GM12878 (cell line): ENCODE data around the gene MYLK4. TPM values are rescaled to one million over a fixed set of nuclear protein-coding genes. Genes with fewer than 3 reads are reported as not detected.

Experiments used
- ATAC-seq: fragments of 200-7000 bp; cut with Tn5 transposase; 3 replicates; pipeline ENCODE4 v1.9.1; 2020; ENCODE audit warnings: mild to moderate bottlenecking, moderate library complexity
- BruUV-seq: library from RNA; stranded (reverse); fragments of 400-500 nt; replicated peaks from 2 replicates; lab custom pipeline; 2021; lab: Mats Ljungman, UMichigan
- CTCF ChIA-PET: fragments of 300-600 bp; sonication (Branson Sonifier 250); formaldehyde crosslinking; extraction: SDS; loops from one replicate; lab custom pipeline; 2021; ENCODE audit warnings: inconsistent platforms; lab: Yijun Ruan, JAX
- POLR2A ChIA-PET: fragments of 350-600 bp; formaldehyde crosslinking; extraction: SDS; loops from one replicate; lab custom pipeline; 2021; ENCODE audit warnings: inconsistent platforms; lab: Charles Lee
- RAD21 ChIA-PET: fragments of 300-600 bp; sonication (Branson Sonifier 250); formaldehyde crosslinking; loops from one replicate; lab custom pipeline; 2023; ENCODE audit warnings: antibody characterized with exemption; ENCODE audit not compliant: unreplicated experiment; lab: Charles Lee
- SMC1A ChIA-PET: fragments of 300-600 bp; sonication (Branson Sonifier 250); formaldehyde crosslinking; loops from one replicate; lab custom pipeline; 2023; ENCODE audit not compliant: unreplicated experiment, uncharacterized antibody; lab: Charles Lee
- DNase-seq: peaks from one replicate; pipeline ENCODE4 v3.0.0-alpha.2; 2011; ENCODE audit warnings: low read depth, low spot score
- FAIRE-seq: peaks from 3 replicates; lab custom pipeline; 2011; peaks lifted over from hg19 to GRCh38; lab: Jason Lieb, UNC
- H2AFZ ChIP-seq: 2 replicates; pipeline ENCODE4 v1.6.0; 2011; ENCODE audit warnings: low read depth, low read length, control low read depth; ENCODE audit not compliant: control insufficient read depth
- H3K27ac ChIP-seq: 2 replicates; pipeline ENCODE4 v1.5.1; 2011; ENCODE audit warnings: control low read depth; ENCODE audit not compliant: control insufficient read depth, insufficient read depth
- H3K27me3 ChIP-seq, 2 experiments: replicated peaks in 1 of 2; 2 replicates each; pipeline versions ENCODE4 v1.6.0 to v1.6.1; 2011; ENCODE audit warnings: low read length in 1 of 2; ENCODE audit not compliant: control insufficient read depth in 2 of 2, insufficient read depth in 2 of 2
- H3K36me3 ChIP-seq, 2 experiments: 2 replicates each; pipeline ENCODE4 v1.5.1; 2011; ENCODE audit warnings: low read length in 1 of 2; ENCODE audit not compliant: control insufficient read depth in 2 of 2, insufficient read depth in 2 of 2
- H3K4me1 ChIP-seq: 2 replicates; pipeline ENCODE4 v1.6.1; 2011; ENCODE audit warnings: mild to moderate bottlenecking, low read length, moderate library complexity, mixed read lengths; ENCODE audit not compliant: control insufficient read depth, insufficient read depth
- H3K4me2 ChIP-seq: 2 replicates; pipeline ENCODE4 v1.6.0; 2011; ENCODE audit warnings: control low read depth; ENCODE audit not compliant: control insufficient read depth, insufficient read depth
- H3K4me3 ChIP-seq: fragments of 200-600 bp; sonication (generic); 2 replicates; pipeline ENCODE4 v1.5.1; 2016
- H3K79me2 ChIP-seq: 2 replicates; pipeline ENCODE4 v1.6.0; 2011; ENCODE audit warnings: low read length; ENCODE audit not compliant: control insufficient read depth, insufficient read depth
- H3K9ac ChIP-seq: 2 replicates; pipeline ENCODE4 v1.8.0; 2011; ENCODE audit warnings: low read length, control low read depth, mixed read lengths; ENCODE audit not compliant: control insufficient read depth, insufficient read depth
- H3K9me3 ChIP-seq: replicated peaks from 3 replicates; pipeline ENCODE4 v1.5.1; 2011; ENCODE audit warnings: mild to moderate bottlenecking, low read length; ENCODE audit not compliant: control insufficient read depth, insufficient read depth
- H4K20me1 ChIP-seq: 2 replicates; pipeline ENCODE4 v1.6.0; 2011; ENCODE audit not compliant: control insufficient read depth, insufficient read depth
- EP300 ChIP-seq, 2 experiments: fragments of 150-350 bp in 1 of 2; IDR thresholded peaks; 2 replicates each; pipeline ENCODE4 v1.6.1; 2011 to 2012; ENCODE audit warnings: low read depth in 2 of 2, low read length in 2 of 2, borderline replicate concordance in 1 of 2, improper control_type of control experiment in 1 of 2, inconsistent platforms in 1 of 2; ENCODE audit not compliant: control insufficient read depth in 1 of 2
- FOS ChIP-seq: IDR thresholded peaks from 3 replicates; pipeline ENCODE4 v1.6.1; 2011; ENCODE audit warnings: borderline replicate concordance; ENCODE audit not compliant: insufficient read length; ENCODE audit errors: extremely low read depth
- HDAC6 ChIP-seq: fragments of 200-600 bp; sonication (generic); IDR thresholded peaks from one replicate; pipeline ENCODE4 v1.8.0; 2017; ENCODE audit warnings: antibody characterized with exemption; ENCODE audit not compliant: unreplicated experiment
- MXI1 ChIP-seq: fragments of 150-350 bp; IDR thresholded peaks from 2 replicates; pipeline ENCODE4 v1.6.1; 2011; ENCODE audit warnings: low read depth, mild to moderate bottlenecking, inconsistent platforms, low read length, improper control_type of control experiment
- NFXL1 ChIP-seq: fragments of 450-650 bp; IDR thresholded peaks from 2 replicates; pipeline ENCODE4 v1.6.1; 2017; ENCODE audit warnings: antibody characterized with exemption, mild to moderate bottlenecking, borderline replicate concordance
- NR2F1 ChIP-seq: fragments of 450-650 bp; conservative IDR thresholded peaks from 2 replicates; pipeline ENCODE4 v1.6.1; 2017; ENCODE audit warnings: mild to moderate bottlenecking
- POLR2A ChIP-seq: IDR thresholded peaks from 2 replicates; pipeline ENCODE4 v1.6.1; 2011; ENCODE audit warnings: low read depth, mild to moderate bottlenecking, low read length
- POU2F2 ChIP-seq: IDR thresholded peaks from 3 replicates; pipeline ENCODE4 v1.6.1; 2011; ENCODE audit warnings: low read depth, mild to moderate bottlenecking, low read length, borderline replicate concordance
- SMC3 ChIP-seq: IDR thresholded peaks from 2 replicates; pipeline ENCODE4 v1.6.1; 2011; ENCODE audit warnings: low read length, improper control_type of control experiment, borderline replicate concordance
- WGBS: methylation state at CpG from one replicate; pipeline ENCODE4 v1.1.6; 2016; ENCODE audit warnings: low lambda C conversion rate; ENCODE audit not compliant: insufficient replicate concordance, insufficient coverage; ENCODE audit errors: missing lambda C conversion rate; 5-methylcytosine and 5-hydroxymethylcytosine counted together
- in situ Hi-C: fragments of 300-500 bp; cut with MboI; formaldehyde crosslinking; loops from 9 replicates; pipeline ENCODE4 v1.14.3; 2018; ENCODE audit warnings: mixed read lengths
- intact Hi-C: fragments of 100-400 bp; cut with micrococcal nuclease; formaldehyde crosslinking; loops from one replicate; pipeline ENCODE4 v1.14.2; 2022; ENCODE audit not compliant: unreplicated experiment
- polyA plus RNA-seq, 11 experiments: library from polyadenylated mRNA; depleted of rRNA in 4 of 11; unstranded in 6 of 11; stranded (reverse) in 5 of 11; fragments of >200 nt; fragmentation: Nextera tagmentation in 4 of 11; fragmentation: Illumina TruSeq in 1 of 11; extraction: Ambion mirVana in 4 of 11; extraction: Trizol in 1 of 11; gene quantifications; 1 replicate in 1 of 11; 2 replicates in 10 of 11; pipeline versions ENCODE4 v1.2.1 to v1.2.3, GENCODE V29; 2011 to 2016; ENCODE audit warnings: inconsistent platforms in 2 of 11, missing spikeins in 2 of 11, low read depth in 1 of 11
- total RNA-seq, 4 experiments: library from RNA; depleted of rRNA in 3 of 4; stranded (reverse); fragments of >200 nt in 3 of 4; fragmentation: Illumina TruSeq in 1 of 4; extraction: Trizol in 1 of 4; gene quantifications; 2 replicates each; pipeline versions ENCODE4 v1.2.1 to v1.2.3, GENCODE V29; 2013 to 2021
- TF ChIP-seq, protein P1 (sequence below): fragments of 450-650 bp; formaldehyde crosslinking; IDR thresholded peaks from 2 replicates; pipeline ENCODE4 v1.4.0; 2020; ENCODE audit warnings: mild to moderate bottlenecking, moderate library complexity
- TF ChIP-seq, protein P2 (sequence below): fragments of 450-650 bp; IDR thresholded peaks from 2 replicates; pipeline ENCODE4 v1.6.1; 2017; ENCODE audit warnings: mild to moderate bottlenecking, low read depth, inconsistent platforms; ENCODE audit not compliant: poor library complexity, severe bottlenecking
- TF ChIP-seq, protein P3 (sequence below): fragments of 450-650 bp; IDR thresholded peaks from 2 replicates; pipeline ENCODE4 v1.6.1; 2017; ENCODE audit warnings: mild to moderate bottlenecking, moderate library complexity

Gene MYLK4
- total and polyA plus RNA-seq, 10 of the 15 experiments (the other 5 are each of a cell fraction or from before 2014, with no cell fraction given) = under 0.01 to 0.09 (median 0.05) TPM; not detected in 1

DNA sequence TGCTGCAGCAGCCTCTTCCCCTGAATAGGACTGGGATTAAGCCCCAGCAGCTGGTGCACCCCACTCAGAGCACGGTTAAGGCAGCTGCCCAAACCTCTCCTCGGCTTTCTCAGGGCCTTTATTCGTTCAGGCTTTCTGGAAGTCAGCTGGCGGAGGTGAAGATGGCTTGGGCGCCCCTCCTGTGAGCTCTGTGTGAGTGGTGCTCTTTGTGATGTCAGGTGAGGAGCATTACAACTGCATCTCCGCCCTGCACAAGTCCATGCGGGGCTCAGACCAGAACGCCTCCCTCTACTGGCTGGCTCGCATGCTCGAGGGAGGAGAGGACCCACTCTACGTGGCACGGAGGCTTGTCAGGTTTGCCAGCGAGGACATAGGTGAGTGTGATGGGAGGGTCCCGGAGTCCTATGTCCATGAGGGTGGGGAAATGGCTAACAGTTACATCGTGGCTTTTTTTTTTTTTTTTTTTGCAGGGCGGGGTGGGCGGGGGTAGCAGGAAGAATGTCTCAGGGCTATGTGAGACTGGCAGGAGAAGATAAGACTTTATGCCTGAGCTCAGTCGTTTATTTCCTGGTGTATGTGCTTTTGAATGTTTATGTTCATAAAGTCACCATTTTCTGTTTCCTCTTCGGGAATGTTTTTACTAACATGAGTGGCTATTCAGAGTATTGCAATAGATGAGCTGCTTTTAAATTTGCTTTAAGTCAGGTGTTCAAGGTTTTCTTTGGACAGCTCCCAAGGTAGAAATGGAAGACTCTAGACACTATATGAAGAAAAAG lies 32.7 kb upstream of the MYLK4 start:
- Histone ChIP-seq H3K79me2 (no peaks in the 10 kb centered on the region; the same call in 1 of the 2 replicates), H3K4me1 (no peaks in the 10 kb centered on the region), H3K9ac (no peak overlapping the region), H3K36me3 (peaks cover 24 to 28% of the 10 kb centered on the region in 2 experiments), H3K9me3 (no peaks in the 10 kb centered on the region), H2AFZ (no peak overlapping the region), H3K27ac (no peak overlapping the region), H3K27me3 (no peaks in the 10 kb centered on the region), H3K4me2 (no peak overlapping the region), H3K4me3 (no peak overlapping the region), H4K20me1 (peaks cover 3% of the 10 kb centered on the region)
- in situ Hi-C loops = no loop called here
- no peak for FAIRE-seq
- 91% methylated on average over 16 of the region's 19 CpGs for WGBS
- no TSS peak for BruUV-seq
- ChIA-PET CTCF (interaction anchor here (0.7 to 1.9 kb wide), 6 partner anchors 8 to 148 kb away, joined by 3 to 8 read pairs (median 5); partner anchors contain the start of gene MYLK4), SMC1A (interaction anchor here (1.2 to 1.6 kb wide), 3 partner anchors 8 to 14 kb away, joined by 3 to 8 read pairs (median 4); no protein-coding TSS in a partner anchor), POLR2A (no interaction called here), RAD21 (interaction anchor here (0.6 to 1.5 kb wide), 2 partner anchors 15 to 129 kb away, joined by 4 to 5 read pairs; no protein-coding TSS in a partner anchor)
- no peak for ATAC-seq
- DNase-seq = no peak
- TF ChIP-seq, protein P1, sequence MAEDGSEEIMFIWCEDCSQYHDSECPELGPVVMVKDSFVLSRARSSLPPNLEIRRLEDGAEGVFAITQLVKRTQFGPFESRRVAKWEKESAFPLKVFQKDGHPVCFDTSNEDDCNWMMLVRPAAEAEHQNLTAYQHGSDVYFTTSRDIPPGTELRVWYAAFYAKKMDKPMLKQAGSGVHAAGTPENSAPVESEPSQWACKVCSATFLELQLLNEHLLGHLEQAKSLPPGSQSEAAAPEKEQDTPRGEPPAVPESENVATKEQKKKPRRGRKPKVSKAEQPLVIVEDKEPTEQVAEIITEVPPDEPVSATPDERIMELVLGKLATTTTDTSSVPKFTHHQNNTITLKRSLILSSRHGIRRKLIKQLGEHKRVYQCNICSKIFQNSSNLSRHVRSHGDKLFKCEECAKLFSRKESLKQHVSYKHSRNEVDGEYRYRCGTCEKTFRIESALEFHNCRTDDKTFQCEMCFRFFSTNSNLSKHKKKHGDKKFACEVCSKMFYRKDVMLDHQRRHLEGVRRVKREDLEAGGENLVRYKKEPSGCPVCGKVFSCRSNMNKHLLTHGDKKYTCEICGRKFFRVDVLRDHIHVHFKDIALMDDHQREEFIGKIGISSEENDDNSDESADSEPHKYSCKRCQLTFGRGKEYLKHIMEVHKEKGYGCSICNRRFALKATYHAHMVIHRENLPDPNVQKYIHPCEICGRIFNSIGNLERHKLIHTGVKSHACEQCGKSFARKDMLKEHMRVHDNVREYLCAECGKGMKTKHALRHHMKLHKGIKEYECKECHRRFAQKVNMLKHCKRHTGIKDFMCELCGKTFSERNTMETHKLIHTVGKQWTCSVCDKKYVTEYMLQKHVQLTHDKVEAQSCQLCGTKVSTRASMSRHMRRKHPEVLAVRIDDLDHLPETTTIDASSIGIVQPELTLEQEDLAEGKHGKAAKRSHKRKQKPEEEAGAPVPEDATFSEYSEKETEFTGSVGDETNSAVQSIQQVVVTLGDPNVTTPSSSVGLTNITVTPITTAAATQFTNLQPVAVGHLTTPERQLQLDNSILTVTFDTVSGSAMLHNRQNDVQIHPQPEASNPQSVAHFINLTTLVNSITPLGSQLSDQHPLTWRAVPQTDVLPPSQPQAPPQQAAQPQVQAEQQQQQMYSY (CRISPR knock-in tag) = no peak
- no peak for TF ChIP-seq NR2F1
- no peak for TF ChIP-seq FOS
- no peak for TF ChIP-seq SMC3
- no peak for TF ChIP-seq HDAC6
- TF ChIP-seq, protein P2, sequence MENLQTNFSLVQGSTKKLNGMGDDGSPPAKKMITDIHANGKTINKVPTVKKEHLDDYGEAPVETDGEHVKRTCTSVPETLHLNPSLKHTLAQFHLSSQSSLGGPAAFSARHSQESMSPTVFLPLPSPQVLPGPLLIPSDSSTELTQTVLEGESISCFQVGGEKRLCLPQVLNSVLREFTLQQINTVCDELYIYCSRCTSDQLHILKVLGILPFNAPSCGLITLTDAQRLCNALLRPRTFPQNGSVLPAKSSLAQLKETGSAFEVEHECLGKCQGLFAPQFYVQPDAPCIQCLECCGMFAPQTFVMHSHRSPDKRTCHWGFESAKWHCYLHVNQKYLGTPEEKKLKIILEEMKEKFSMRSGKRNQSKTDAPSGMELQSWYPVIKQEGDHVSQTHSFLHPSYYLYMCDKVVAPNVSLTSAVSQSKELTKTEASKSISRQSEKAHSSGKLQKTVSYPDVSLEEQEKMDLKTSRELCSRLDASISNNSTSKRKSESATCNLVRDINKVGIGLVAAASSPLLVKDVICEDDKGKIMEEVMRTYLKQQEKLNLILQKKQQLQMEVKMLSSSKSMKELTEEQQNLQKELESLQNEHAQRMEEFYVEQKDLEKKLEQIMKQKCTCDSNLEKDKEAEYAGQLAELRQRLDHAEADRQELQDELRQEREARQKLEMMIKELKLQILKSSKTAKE = no peak
- TF ChIP-seq, protein P3, sequence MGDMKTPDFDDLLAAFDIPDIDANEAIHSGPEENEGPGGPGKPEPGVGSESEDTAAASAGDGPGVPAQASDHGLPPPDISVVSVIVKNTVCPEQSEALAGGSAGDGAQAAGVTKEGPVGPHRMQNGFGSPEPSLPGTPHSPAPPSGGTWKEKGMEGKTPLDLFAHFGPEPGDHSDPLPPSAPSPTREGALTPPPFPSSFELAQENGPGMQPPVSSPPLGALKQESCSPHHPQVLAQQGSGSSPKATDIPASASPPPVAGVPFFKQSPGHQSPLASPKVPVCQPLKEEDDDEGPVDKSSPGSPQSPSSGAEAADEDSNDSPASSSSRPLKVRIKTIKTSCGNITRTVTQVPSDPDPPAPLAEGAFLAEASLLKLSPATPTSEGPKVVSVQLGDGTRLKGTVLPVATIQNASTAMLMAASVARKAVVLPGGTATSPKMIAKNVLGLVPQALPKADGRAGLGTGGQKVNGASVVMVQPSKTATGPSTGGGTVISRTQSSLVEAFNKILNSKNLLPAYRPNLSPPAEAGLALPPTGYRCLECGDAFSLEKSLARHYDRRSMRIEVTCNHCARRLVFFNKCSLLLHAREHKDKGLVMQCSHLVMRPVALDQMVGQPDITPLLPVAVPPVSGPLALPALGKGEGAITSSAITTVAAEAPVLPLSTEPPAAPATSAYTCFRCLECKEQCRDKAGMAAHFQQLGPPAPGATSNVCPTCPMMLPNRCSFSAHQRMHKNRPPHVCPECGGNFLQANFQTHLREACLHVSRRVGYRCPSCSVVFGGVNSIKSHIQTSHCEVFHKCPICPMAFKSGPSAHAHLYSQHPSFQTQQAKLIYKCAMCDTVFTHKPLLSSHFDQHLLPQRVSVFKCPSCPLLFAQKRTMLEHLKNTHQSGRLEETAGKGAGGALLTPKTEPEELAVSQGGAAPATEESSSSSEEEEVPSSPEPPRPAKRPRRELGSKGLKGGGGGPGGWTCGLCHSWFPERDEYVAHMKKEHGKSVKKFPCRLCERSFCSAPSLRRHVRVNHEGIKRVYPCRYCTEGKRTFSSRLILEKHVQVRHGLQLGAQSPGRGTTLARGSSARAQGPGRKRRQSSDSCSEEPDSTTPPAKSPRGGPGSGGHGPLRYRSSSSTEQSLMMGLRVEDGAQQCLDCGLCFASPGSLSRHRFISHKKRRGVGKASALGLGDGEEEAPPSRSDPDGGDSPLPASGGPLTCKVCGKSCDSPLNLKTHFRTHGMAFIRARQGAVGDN = no peak
- TF ChIP-seq POLR2A = no peak
- no peak for TF ChIP-seq POU2F2
- TF ChIP-seq EP300 (IDR thresholded peaks at IDR 0.05; ENCODE audit: borderline replicate concordance in 1 of 2, control insufficient read depth in 1 of 2, low read depth in 2 of 2, low read length in 2 of 2) = no peak
- no peak for TF ChIP-seq NFXL1
- TF ChIP-seq MXI1 = no peak
- intact Hi-C loops = no loop called here
